HepG2 (cell line): ENCODE measurements around the gene CSNK1D. TPM values are rescaled to one million over a fixed set of nuclear protein-coding genes. Genes with fewer than 3 reads are reported as not detected.

Experiments
- AGO2 ChIP-seq: fragments of 200-400 bp; formaldehyde crosslinking; optimal IDR thresholded peaks from 2 replicates; pipeline ENCODE3; 2017; ENCODE audit warnings: mild to moderate bottlenecking, low read depth, low read length, moderate library complexity
- AKAP8 ChIP-seq: sonication (generic); formaldehyde crosslinking; IDR thresholded peaks from 2 replicates; pipeline ENCODE4 v1.5.1; 2020; ENCODE audit warnings: mild to moderate bottlenecking, missing genetic modification reagents
- GZF1 ChIP-seq: sonication (generic); formaldehyde crosslinking; IDR thresholded peaks from 2 replicates; pipeline ENCODE4 v1.5.1; 2020; ENCODE audit warnings: mild to moderate bottlenecking, missing genetic modification reagents
- HDAC2 ChIP-seq: sonication (generic); formaldehyde crosslinking; IDR thresholded peaks from 2 replicates; pipeline ENCODE4 v1.4.0; 2020; ENCODE audit warnings: missing genetic modification reagents
- HMG20B ChIP-seq: conservative IDR thresholded peaks from 2 replicates; pipeline ENCODE4 v1.6.1; 2016; ENCODE audit warnings: missing genetic modification reagents, missing compliant biosample characterization
- KLF9 ChIP-seq: IDR thresholded peaks from 2 replicates; pipeline ENCODE4 v1.6.1; 2016; ENCODE audit warnings: low read depth
- NR2F2 ChIP-seq: IDR thresholded peaks from 2 replicates; pipeline ENCODE4 v1.6.1; 2012; ENCODE audit warnings: low read depth, inconsistent platforms, borderline replicate concordance
- SALL1 ChIP-seq: sonication (generic); formaldehyde crosslinking; IDR thresholded peaks from 2 replicates; pipeline ENCODE4 v1.8.0; 2022; ENCODE audit warnings: mild to moderate bottlenecking, missing genetic modification reagents
- SIN3B ChIP-seq: fragments of 150-350 bp; IDR thresholded peaks from 2 replicates; pipeline ENCODE4 v1.6.1; 2014; ENCODE audit warnings: low read length
- SMYD3 ChIP-seq: sonication (generic); formaldehyde crosslinking; IDR thresholded peaks from 2 replicates; pipeline ENCODE4 v1.8.1; 2023; ENCODE audit warnings: mild to moderate bottlenecking, missing genetic modification reagents
- SP4 ChIP-seq: sonication (generic); formaldehyde crosslinking; IDR thresholded peaks from 2 replicates; pipeline ENCODE4 v1.8.1; 2023; ENCODE audit warnings: mild to moderate bottlenecking, missing genetic modification reagents
- U2AF2 ChIP-seq: fragments of 200-400 bp; formaldehyde crosslinking; IDR thresholded peaks from 2 replicates; pipeline ENCODE4 v1.6.1; 2017; ENCODE audit warnings: low read depth, mild to moderate bottlenecking, low read length
- ZBTB1 ChIP-seq: sonication (generic); formaldehyde crosslinking; IDR thresholded peaks from 2 replicates; pipeline ENCODE4 v1.4.0; 2020; ENCODE audit warnings: missing genetic modification reagents, borderline replicate concordance
- ZFX ChIP-seq: sonication (generic); formaldehyde crosslinking; IDR thresholded peaks from 2 replicates; pipeline ENCODE4 v1.4.0; 2020; ENCODE audit warnings: mild to moderate bottlenecking, low read depth, missing genetic modification reagents, moderate library complexity
- ZNF563 ChIP-seq: sonication (generic); formaldehyde crosslinking; IDR thresholded peaks from 2 replicates; pipeline ENCODE4 v1.8.0; 2022; ENCODE audit warnings: mild to moderate bottlenecking, moderate library complexity, missing genetic modification reagents
- polyA plus RNA-seq, 8 experiments: library from polyadenylated mRNA; depleted of rRNA in 3 of 8; stranded (reverse) in 7 of 8; unstranded in 1 of 8; fragments of >200 nt; fragmentation: Illumina TruSeq in 4 of 8; extraction: Trizol in 4 of 8; gene quantifications; 2 replicates each; pipeline versions ENCODE4 v1.2.1 to v1.2.3, GENCODE V29; 2011 to 2016; ENCODE audit warnings: low read depth in 4 of 8, missing spikeins in 1 of 8, mixed read lengths in 1 of 8; ENCODE audit not compliant: insufficient read depth in 1 of 8
- total RNA-seq, 5 experiments: library from RNA; depleted of rRNA; stranded (reverse); fragments of >200 nt; fragmentation: Illumina TruSeq; extraction: Trizol; gene quantifications; 2 replicates each; pipeline ENCODE4 v1.2.3, GENCODE V29; 2016; ENCODE audit warnings: low read depth in 1 of 5
- TF ChIP-seq, protein P1 (sequence below): sonication (generic); formaldehyde crosslinking; IDR thresholded peaks from 2 replicates; pipeline ENCODE4 v1.5.1; 2020; ENCODE audit warnings: mild to moderate bottlenecking, missing genetic modification reagents, moderate library complexity
- TF ChIP-seq, protein P2 (sequence below): sonication (generic); formaldehyde crosslinking; IDR thresholded peaks from 2 replicates; pipeline ENCODE4 v1.4.0; 2020; ENCODE audit warnings: mild to moderate bottlenecking, missing genetic modification reagents
- TF ChIP-seq, protein P3 (sequence below): sonication (generic); formaldehyde crosslinking; IDR thresholded peaks from 2 replicates; pipeline ENCODE4 v1.4.0; 2020; ENCODE audit warnings: missing genetic modification reagents, low read depth, mild to moderate bottlenecking, borderline replicate concordance
- TF ChIP-seq, protein P4 (sequence below), 2 experiments: IDR thresholded peaks; 2 replicates each; pipeline ENCODE4 v1.6.1; 2011 to 2012; ENCODE audit warnings: low read length in 2 of 2, borderline replicate concordance in 1 of 2, low read depth in 1 of 2, mild to moderate bottlenecking in 1 of 2, moderate library complexity in 1 of 2
- TF ChIP-seq, protein P5 (sequence below): sonication (generic); formaldehyde crosslinking; IDR thresholded peaks from 2 replicates; pipeline ENCODE4 v1.5.0; 2020; ENCODE audit warnings: mild to moderate bottlenecking, low read depth, missing genetic modification reagents, borderline replicate concordance

Gene CSNK1D
- total and polyA plus RNA-seq, 2 of the 13 experiments (the other 11 are each of a cell fraction or from before 2014, with no cell fraction given) = 31.5 to 128 TPM

DNA sequence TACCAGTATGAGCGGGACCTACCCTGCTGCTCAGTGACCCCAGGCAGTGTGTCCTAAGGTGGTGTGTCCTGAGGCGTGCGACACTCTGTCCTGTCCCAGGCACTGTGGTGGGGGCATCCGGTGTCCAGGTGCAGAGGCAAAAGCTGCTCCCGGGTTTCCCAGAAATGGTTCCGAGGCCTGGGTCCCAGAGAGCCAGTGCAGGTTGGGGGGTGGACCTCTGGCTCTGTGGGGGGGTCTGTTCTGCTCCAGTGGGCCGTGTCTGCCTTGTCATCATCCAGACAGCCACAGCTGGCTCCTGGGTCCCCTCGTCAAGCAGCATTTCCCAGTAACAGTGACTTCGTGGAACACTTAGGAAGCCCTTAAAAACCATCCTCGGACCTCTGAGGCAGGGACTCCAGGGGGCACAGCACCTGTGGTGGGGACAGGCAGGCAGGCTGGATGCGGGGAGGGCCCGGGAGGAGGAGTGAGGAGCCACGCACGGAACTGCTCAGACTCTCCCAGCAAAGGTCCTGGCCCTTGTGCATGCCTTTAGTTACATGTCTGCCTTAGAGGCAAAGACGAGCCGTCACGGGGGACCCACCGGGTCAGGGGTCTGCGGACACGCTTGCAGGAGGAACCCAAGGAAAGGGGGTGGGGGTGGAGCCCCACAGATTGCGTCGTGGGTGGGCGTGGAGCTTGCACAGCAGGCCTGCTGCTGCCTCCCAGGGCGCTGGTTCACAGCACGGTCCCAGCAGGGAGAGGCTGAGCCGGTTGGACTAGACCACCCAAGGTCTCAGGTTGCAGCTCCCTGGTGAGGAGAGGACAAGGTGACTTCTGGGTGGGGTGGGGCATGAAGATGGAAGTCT lies 39.1 kb downstream of the CSNK1D start (continued):
- TF ChIP-seq, protein P1, sequence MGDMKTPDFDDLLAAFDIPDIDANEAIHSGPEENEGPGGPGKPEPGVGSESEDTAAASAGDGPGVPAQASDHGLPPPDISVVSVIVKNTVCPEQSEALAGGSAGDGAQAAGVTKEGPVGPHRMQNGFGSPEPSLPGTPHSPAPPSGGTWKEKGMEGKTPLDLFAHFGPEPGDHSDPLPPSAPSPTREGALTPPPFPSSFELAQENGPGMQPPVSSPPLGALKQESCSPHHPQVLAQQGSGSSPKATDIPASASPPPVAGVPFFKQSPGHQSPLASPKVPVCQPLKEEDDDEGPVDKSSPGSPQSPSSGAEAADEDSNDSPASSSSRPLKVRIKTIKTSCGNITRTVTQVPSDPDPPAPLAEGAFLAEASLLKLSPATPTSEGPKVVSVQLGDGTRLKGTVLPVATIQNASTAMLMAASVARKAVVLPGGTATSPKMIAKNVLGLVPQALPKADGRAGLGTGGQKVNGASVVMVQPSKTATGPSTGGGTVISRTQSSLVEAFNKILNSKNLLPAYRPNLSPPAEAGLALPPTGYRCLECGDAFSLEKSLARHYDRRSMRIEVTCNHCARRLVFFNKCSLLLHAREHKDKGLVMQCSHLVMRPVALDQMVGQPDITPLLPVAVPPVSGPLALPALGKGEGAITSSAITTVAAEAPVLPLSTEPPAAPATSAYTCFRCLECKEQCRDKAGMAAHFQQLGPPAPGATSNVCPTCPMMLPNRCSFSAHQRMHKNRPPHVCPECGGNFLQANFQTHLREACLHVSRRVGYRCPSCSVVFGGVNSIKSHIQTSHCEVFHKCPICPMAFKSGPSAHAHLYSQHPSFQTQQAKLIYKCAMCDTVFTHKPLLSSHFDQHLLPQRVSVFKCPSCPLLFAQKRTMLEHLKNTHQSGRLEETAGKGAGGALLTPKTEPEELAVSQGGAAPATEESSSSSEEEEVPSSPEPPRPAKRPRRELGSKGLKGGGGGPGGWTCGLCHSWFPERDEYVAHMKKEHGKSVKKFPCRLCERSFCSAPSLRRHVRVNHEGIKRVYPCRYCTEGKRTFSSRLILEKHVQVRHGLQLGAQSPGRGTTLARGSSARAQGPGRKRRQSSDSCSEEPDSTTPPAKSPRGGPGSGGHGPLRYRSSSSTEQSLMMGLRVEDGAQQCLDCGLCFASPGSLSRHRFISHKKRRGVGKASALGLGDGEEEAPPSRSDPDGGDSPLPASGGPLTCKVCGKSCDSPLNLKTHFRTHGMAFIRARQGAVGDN (CRISPR knock-in tag) = peak; percentile 13; the same call in 1 of the 2 replicates
- TF ChIP-seq ZFX (CRISPR knock-in tag) = 0 out of 2 replicates have a peak, but pooled peaks have one; percentile 35
- TF ChIP-seq, protein P2, sequence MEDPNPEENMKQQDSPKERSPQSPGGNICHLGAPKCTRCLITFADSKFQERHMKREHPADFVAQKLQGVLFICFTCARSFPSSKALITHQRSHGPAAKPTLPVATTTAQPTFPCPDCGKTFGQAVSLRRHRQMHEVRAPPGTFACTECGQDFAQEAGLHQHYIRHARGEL = 0 out of 2 replicates have a peak, but pooled peaks have one; percentile 36
- no peak for TF ChIP-seq NR2F2
- TF ChIP-seq GZF1 (CRISPR knock-in tag) = peak; percentile 21; the same call in 1 of the 2 replicates
- TF ChIP-seq, protein P3, sequence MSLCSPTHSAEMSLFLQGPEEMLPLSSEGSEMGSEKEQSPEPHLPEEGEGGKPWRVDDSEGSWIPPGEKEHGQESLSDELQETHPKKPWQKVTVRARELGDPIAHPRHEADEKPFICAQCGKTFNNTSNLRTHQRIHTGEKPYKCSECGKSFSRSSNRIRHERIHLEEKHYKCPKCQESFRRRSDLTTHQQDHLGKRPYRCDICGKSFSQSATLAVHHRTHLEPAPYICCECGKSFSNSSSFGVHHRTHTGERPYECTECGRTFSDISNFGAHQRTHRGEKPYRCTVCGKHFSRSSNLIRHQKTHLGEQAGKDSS = 0 out of 2 replicates have a peak, but pooled peaks have one; percentile 45
- no peak for TF ChIP-seq HDAC2 (CRISPR knock-in tag)
- peak; percentile 93 for TF ChIP-seq AGO2
- TF ChIP-seq, protein P4, sequence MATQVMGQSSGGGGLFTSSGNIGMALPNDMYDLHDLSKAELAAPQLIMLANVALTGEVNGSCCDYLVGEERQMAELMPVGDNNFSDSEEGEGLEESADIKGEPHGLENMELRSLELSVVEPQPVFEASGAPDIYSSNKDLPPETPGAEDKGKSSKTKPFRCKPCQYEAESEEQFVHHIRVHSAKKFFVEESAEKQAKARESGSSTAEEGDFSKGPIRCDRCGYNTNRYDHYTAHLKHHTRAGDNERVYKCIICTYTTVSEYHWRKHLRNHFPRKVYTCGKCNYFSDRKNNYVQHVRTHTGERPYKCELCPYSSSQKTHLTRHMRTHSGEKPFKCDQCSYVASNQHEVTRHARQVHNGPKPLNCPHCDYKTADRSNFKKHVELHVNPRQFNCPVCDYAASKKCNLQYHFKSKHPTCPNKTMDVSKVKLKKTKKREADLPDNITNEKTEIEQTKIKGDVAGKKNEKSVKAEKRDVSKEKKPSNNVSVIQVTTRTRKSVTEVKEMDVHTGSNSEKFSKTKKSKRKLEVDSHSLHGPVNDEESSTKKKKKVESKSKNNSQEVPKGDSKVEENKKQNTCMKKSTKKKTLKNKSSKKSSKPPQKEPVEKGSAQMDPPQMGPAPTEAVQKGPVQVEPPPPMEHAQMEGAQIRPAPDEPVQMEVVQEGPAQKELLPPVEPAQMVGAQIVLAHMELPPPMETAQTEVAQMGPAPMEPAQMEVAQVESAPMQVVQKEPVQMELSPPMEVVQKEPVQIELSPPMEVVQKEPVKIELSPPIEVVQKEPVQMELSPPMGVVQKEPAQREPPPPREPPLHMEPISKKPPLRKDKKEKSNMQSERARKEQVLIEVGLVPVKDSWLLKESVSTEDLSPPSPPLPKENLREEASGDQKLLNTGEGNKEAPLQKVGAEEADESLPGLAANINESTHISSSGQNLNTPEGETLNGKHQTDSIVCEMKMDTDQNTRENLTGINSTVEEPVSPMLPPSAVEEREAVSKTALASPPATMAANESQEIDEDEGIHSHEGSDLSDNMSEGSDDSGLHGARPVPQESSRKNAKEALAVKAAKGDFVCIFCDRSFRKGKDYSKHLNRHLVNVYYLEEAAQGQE (IDR thresholded peaks at IDR 0.05; ENCODE audit: borderline replicate concordance in 1 of 2, low read depth in 1 of 2, low read length in 2 of 2) = no peak
- peak; percentile 90 for TF ChIP-seq AKAP8 (CRISPR knock-in tag)
- no peak for TF ChIP-seq U2AF2
- TF ChIP-seq ZBTB1 = no peak
- peak; percentile 19; the same call in 1 of the 2 replicates for TF ChIP-seq SALL1 (CRISPR knock-in tag)
- peak; percentile 37; the same call in 1 of the 2 replicates for TF ChIP-seq SP4 (CRISPR knock-in tag)
- TF ChIP-seq KLF9 (CRISPR knock-in tag) = no peak
- TF ChIP-seq, protein P5, sequence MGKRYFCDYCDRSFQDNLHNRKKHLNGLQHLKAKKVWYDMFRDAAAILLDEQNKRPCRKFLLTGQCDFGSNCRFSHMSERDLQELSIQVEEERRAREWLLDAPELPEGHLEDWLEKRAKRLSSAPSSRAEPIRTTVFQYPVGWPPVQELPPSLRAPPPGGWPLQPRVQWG (CRISPR knock-in tag) = no peak
- no peak for TF ChIP-seq HMG20B
- no peak for TF ChIP-seq SMYD3 (CRISPR knock-in tag)
- no peak for TF ChIP-seq ZNF563 (CRISPR knock-in tag)
- TF ChIP-seq SIN3B = no peak
